Measurements from ENCODE around the gene FRMD5. TPM values are rescaled to one million over a fixed set of nuclear protein-coding genes. Genes with fewer than 3 reads are reported as not detected.
A peak's percentile ranks its signal among the peaks of the same experiment; 100 is the strongest.

FRMD5 gene
- total RNA-seq, 1 experiment from 2014 or later: 9.7 TPM

GRCh38 chr15:43927203-43927602 lies 267.9 kb downstream of the FRMD5 start:
- no peak for DNase-seq (ENCODE audit: low read depth)

GRCh38 chr15:43923553-43923952 lies 271.5 kb downstream of the FRMD5 start:
- no peak for DNase-seq (ENCODE audit: low read depth)

- peak; percentile 65 for DNase-seq (ENCODE audit: low read depth)
These were observed 273.1 kb downstream of the FRMD5 start for GRCh38 chr15:43922021-43922420.

- peak; percentile 50 for DNase-seq (ENCODE audit: low read depth)
These were observed 274.3 kb downstream of the FRMD5 start for GRCh38 chr15:43920815-43921214.

DNA sequence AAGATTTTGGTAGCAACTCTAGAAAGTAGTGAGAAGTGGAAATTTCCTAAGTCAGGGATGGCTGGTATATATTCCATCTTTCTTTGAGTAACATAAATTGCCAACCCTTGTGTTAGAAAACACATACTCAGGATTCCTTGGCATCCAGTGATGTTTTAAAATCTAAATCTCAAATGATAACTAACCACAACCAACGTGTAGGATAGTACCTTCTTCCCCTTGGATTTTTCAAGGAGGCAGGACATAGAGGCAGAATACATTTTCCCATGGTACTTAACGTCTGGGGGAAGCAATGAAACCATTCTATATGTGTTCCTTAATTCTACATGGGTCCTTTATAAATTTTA lies 274.8 kb downstream of the FRMD5 start:
- DNase-seq (ENCODE audit: low read depth): no peak

DNA sequence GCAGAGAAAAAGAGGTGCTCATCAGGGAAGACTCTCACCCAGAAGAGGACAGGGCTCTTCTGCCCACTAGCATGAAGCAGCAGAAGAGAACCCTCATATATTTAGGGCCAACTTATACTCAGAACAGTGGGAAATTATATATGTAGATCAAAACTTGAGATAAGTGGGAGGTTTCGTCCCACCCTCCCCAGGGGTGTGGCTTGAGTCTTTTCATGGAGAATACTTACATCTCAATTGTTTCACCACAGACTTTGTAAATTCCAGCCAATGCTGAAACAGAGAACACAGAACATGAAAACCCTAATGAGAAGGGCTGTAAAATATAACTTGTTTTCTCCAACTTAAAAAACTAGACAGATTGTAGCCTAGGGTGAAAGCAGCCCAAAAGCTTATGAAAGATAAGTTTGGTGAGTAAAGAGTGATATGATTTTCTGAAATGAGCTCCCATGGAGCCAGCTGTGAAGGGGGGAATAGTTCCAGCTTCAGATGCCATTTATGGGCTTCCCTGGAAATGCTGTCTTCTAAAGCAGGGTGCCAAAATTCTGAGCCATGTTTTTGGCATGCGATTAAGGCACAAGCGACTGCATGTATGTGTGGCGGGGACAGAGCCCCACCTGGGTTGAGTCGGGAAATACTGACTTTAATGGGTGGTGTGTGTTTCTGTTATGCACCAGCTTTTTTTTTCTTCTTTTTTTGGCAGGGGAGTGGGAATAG lies 275.4 kb downstream of the FRMD5 start:
- DNase-seq (ENCODE audit: low read depth): no peak

- DNase-seq (ENCODE audit: low read depth): no peak
These were observed 276.4 kb downstream of the FRMD5 start for GRCh38 chr15:43918717-43919116.

DNA sequence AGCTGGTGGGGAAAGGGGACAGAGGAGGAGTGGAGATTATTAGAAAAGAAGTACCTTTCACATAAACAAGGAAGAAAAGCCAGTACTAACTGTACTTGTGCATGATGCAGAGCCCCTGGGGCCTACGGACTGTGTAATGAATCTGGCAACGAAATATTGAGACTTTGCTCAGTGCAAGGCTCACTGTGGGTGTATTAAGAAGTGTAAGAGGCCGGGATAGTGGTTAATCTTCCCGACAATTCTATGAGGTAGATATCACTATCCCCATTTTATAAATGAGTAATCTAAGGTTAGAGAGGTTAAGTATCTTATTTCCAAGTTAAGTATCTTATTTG lies 278.8 kb downstream of the FRMD5 start:
- no peak for DNase-seq (ENCODE audit: low read depth)

DNA sequence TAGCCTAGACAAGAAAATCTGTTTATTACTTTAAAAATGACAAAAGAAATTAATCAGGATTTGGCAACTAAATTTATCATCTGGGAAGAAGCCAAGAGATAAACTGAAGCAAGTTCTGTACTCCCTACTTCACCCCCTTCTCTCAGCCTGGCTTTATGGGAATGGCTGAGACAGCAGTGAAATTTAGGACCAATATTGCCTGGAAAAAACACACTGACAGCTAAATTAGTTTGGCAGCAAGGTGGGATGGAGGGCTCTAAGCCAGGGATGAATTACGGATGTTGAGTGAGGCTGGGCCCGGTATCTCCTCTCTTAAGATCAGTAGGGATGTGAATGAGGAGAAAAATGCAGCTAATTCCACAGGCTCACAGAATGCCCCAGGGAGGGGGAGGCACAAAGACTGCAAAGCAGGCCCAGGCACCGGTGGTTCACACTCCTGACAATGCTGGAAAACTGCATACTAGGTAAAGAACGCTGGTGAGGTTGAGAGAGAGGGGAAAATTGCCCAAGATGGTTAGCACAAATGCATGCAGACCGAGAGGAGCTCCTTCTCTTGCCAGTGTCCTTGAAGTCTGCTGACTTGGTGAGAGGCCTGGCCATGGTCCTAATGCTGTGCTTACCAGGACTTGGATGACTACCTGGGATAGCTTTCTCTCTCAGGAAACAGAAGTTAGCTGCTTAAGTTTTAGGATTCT lies 279.3 kb downstream of the FRMD5 start:
- no peak for DNase-seq (ENCODE audit: low read depth)

- no peak for DNase-seq (ENCODE audit: low read depth)
These were observed 281.1 kb downstream of the FRMD5 start for GRCh38 chr15:43913941-43914340.

DNA sequence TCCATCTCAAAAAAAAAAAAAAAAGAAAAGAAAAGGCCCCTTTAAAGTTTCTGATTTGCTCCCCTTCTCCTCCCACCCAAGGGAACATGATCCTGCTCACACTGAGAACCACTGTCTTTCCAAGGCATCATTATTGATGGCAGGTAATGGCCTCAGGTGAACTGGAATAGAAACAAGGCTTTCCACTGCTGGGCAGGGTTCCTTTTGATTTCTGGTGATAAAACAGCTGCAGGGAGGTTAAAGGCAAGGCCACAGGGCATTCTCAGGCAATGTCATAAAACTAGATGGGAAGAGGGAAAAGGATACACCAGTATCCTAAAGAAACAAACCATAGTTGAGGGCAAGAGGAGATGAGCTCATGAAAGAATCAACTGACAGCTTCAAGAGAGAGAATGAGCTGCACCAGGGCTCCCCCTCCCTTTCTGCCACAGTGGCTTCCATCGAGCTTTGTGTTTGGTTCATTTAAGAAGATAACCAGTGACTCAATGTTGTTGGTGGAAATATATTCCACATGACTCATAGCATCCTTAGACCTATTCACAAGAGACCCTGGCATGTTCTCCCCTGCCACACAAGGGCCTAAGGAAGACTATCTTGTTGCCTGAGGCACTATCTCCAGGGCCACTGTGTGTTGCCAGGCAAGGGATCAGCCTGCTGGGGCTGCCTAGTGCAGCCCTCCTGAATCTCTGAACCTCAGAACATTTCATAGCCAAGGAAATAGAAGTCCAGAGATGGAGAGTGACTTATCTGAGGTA lies 281.9 kb downstream of the FRMD5 start:
- peak; percentile 99 for DNase-seq (ENCODE audit: low read depth)

DNA sequence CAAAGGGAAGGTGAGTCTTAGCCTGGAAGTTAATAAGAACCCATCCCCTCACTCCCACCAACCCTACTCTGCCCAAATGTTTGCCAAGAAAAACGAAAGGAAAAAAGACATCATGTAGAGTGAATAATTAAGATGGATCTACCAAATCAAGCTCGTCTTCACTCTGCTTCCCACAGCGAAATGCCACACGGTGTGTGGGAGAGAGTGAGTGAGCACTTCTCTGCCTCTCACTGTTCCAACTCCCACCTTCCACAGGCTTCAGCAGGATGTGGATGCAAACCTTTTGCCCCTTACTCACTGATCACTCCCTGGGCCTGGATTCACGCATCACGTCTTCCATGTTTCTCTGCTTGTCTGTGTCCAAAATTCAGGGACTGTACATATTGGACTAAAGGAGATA lies 282.9 kb downstream of the FRMD5 start:
- DNase-seq (ENCODE audit: low read depth): no peak

DNA sequence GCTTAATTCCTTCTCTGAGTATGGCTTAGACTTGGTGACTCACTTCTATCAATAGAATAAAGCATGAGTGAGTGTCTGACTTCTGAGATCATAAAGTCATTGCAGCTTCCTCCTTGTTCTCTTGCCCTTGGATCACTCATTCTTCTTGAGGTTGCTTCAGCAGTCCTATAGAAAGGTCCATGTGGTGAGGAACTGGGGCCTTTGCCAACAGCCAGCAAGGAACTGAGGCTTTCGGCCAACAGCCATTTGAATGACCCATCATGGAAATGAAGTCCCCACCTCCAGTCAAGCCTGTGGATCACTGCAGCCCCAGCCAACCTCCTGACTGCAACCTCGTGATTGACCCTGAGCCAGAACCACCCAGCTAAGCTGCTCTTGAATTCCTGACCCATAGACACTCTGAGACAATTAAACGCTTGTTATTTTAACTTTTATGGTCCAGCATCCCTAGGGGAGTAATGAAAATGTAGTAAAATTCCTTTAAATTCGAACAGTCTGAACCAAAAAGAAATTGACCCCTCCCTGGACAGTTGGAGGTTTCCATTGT lies 283.8 kb downstream of the FRMD5 start:
- peak; percentile 96 for DNase-seq (ENCODE audit: low read depth)

GRCh38 chr15:43908516-43909050 lies 286.5 kb downstream of the FRMD5 start:
- no peak for DNase-seq (ENCODE audit: low read depth)

DNA sequence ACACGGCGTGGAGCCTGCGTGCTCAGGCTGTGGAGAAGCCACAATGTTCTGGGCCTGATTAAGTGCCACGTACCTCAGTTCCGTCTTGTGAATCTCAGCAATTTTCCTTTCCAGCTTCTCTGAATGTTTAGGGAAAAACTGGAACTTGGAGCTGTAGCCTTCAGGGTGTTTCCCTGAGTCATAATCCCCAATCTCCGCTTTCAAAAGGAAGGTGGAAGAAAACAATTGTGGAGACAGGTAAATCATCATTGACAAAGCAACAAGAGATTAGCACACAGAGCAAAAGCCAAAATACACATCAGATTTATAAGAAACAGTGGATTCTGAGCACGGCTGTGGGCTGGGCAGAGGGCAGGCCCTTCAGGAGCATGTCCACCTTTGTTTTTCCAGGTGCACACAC lies 289.3 kb downstream of the FRMD5 start:
- no peak for DNase-seq (ENCODE audit: low read depth)

- DNase-seq (ENCODE audit: low read depth): peak; percentile 59
These were observed 291.2 kb downstream of the FRMD5 start for GRCh38 chr15:43903864-43904290.

DNA sequence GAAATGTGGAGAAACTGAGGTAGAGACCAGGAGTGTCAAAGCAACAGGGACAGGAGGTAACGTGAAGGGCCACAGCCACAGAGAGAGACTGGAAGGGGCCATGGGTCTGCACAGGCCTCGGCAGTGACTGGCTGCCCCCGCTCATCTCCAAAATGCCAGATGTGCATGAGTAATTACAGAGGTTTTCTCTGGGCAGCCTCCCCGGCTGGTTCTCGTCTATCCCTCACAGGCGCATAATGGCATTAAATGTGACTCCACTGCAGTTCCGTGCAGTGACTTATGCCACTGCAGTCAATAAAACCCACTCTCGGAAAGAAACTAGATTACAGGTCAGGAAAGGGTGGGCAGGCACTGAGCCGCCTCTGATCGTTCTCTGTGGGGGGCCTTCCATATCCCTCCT lies 293.6 kb downstream of the FRMD5 start:
- no peak for DNase-seq (ENCODE audit: low read depth)

GRCh38 chr15:43900996-43901395 lies 294.1 kb downstream of the FRMD5 start:
- no peak for DNase-seq (ENCODE audit: low read depth)

GRCh38 chr15:43899928-43900327 lies 295.1 kb downstream of the FRMD5 start:
- DNase-seq (ENCODE audit: low read depth): no peak

- DNase-seq (ENCODE audit: low read depth): no peak
These were observed 296.2 kb downstream of the FRMD5 start for GRCh38 chr15:43898891-43899290.

GRCh38 chr15:43896543-43896942 lies 298.5 kb downstream of the FRMD5 start:
- DNase-seq (ENCODE audit: low read depth): no peak

- no peak for DNase-seq (ENCODE audit: low read depth)
These were observed 299.5 kb downstream of the FRMD5 start for GRCh38 chr15:43895586-43895985.

Data from M059J (cell line).